Muscle layer of colon (tissue), 2 donors: Measurements from ENCODE around the gene UEVLD.
"Not testable (repeated sequence)": the region's sequence is repeated elsewhere in the genome, so short reads cannot be mapped to it uniquely, and the experiment has no call there.

Source experiments
- H3K27ac ChIP-seq: one replicate; pipeline ENCODE4 v1.7.0; 2013; ENCODE audit warnings: low read depth, mild to moderate bottlenecking, low read length, moderate library complexity
- H3K27me3 ChIP-seq, 2 donors: one replicate each; pipeline ENCODE4 v1.7.0; 2013; ENCODE audit warnings: low read length in 2 of 2, mild to moderate bottlenecking in 2 of 2; ENCODE audit not compliant: insufficient read depth in 2 of 2, control insufficient read depth in 1 of 2
- H3K36me3 ChIP-seq: one replicate; pipeline ENCODE4 v1.7.0; 2013; ENCODE audit warnings: mild to moderate bottlenecking, low read length; ENCODE audit not compliant: insufficient read depth
- H3K4me1 ChIP-seq: one replicate; pipeline ENCODE4 v1.7.0; 2013; ENCODE audit warnings: mild to moderate bottlenecking, low read length; ENCODE audit not compliant: insufficient read depth
- H3K4me3 ChIP-seq, 2 donors: one replicate each; pipeline ENCODE4 v1.7.0; 2013; ENCODE audit warnings: low read length in 2 of 2, low read depth in 1 of 2, mild to moderate bottlenecking in 1 of 2, moderate library complexity in 1 of 2
- H3K9ac ChIP-seq: one replicate; pipeline ENCODE4 v1.7.0; 2013; ENCODE audit warnings: low read length
- H3K9me3 ChIP-seq: one replicate; pipeline ENCODE4 v1.7.0; 2013; ENCODE audit warnings: mild to moderate bottlenecking, low read length
- donor health status: abdominal sarcoma.
- donor health status: Adenocarcinoma of cecum.

The UEVLD gene

DNA sequence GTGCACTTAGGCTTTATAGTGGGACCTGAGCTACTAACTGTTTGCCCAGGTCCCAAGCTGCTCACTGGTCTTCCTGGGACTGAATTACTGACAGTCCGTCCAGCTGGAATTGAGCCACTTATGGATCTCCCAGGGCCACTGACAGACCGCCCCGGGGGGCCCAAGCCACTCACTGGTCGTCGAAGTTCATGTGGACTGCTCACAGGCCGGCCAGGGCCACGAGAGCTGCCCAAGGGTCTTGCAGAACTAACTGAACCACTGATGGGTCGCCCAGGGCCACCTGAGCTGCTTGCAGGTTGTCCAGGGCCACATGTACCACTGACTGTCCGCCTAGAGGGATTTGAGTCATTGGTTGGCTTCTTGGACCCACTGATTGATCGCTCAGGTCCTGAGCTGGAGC is 26.1 kb upstream of the UEVLD start:
- H3K27ac ChIP-seq, result no peak overlapping the region
- no peaks in the 10 kb centered on the region for H3K9me3 ChIP-seq
- H3K4me1 ChIP-seq, result peaks cover 12% of the 10 kb centered on the region
- no peak overlapping the region for H3K4me3 ChIP-seq
- no peak overlapping the region for H3K9ac ChIP-seq
- H3K36me3 ChIP-seq, result peaks cover 39% of the 10 kb centered on the region
- H3K27me3 ChIP-seq, result no peaks in the 10 kb centered on the region

DNA sequence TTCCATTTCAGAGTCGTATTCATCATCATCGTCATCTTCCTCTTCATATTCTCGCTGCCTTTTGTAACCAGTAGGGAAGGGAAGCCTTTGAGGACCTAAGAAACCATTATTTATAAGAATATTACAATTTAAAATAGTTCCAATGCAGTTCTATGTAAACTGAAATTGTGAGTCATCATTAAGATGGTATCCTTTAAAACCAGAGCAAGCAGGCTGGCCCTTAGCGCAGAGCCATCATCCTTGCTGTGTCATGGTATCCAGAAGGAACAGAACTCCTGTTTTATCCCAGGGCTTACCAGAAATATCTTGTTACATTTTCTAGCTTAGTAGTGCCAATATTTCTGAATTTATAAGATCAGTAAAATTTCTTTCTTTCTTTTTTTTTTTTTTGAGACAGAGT is 23.9 kb upstream of the UEVLD start:
- H3K4me3 ChIP-seq, result no peak overlapping the region
- H3K27ac ChIP-seq, result no peak overlapping the region
- H3K9ac ChIP-seq, result no peak overlapping the region
- H3K27me3 ChIP-seq, result no peaks in the 10 kb centered on the region
- H3K36me3 ChIP-seq, result peaks cover 56% of the 10 kb centered on the region
- H3K9me3 ChIP-seq, result no peaks in the 10 kb centered on the region
- H3K4me1 ChIP-seq, result no peaks in the 10 kb centered on the region

DNA sequence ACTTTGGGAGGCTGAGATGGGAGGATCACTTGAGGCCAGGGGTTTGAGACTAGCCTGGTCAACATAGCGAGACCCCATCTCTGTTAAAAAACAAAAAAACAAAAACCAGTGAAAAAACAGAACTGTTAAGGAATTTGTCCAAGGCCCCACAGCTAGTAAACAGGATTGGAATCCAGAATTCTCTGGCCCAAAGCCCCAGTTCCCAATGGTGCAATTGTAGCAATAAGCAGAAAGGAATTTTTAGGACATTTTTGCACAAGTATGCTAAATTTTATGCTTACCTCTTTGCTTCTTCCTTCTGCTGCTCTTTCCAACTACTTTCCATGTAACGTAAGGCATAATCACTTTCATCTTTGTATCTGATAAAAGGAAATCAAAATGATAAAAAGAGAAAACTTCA is 22.7 kb upstream of the UEVLD start:
- H3K27ac ChIP-seq, result no peak overlapping the region
- H3K36me3 ChIP-seq, result peaks cover 57% of the 10 kb centered on the region
- H3K27me3 ChIP-seq, result no peaks in the 10 kb centered on the region
- no peaks in the 10 kb centered on the region for H3K4me1 ChIP-seq
- H3K4me3 ChIP-seq, result no peak overlapping the region
- no peaks in the 10 kb centered on the region for H3K9me3 ChIP-seq
- no peak overlapping the region for H3K9ac ChIP-seq

DNA sequence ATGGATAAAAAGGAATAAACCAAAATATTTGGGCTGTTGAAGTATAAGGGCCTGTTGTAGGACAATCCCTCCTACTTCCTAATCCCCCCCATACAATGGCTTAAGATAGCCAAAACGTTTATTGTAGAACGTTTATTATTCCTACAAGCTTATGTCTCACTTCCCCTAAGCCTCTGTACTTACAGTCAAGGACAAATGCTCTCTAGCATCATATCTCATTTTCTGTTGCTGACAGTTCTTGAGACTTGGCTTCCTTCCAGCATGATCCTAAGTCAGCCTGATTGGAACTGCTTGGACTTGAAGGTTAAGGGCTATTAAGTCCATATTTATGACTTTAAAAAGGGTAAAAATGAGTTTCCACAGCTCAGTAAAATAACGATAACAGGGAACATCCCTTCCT is 19.8 kb upstream of the UEVLD start:
- Histone ChIP-seq H3K9me3 (no peaks in the 10 kb centered on the region), H3K9ac (no peak overlapping the region), H3K36me3 (peaks cover 30% of the 10 kb centered on the region), H3K27me3 (no peaks in the 10 kb centered on the region), H3K4me3 (no peak overlapping the region), H3K4me1 (no peaks in the 10 kb centered on the region), H3K27ac (no peak overlapping the region)

- no peaks in the 10 kb centered on the region for H3K4me1 ChIP-seq
- H3K27ac ChIP-seq, result no peak overlapping the region
- no peak overlapping the region for H3K4me3 ChIP-seq
- H3K27me3 ChIP-seq, result no peaks in the 10 kb centered on the region
- no peaks in the 10 kb centered on the region for H3K9me3 ChIP-seq
- no peak overlapping the region for H3K9ac ChIP-seq
- H3K36me3 ChIP-seq, result peaks cover 9% of the 10 kb centered on the region
Observed at GRCh38 chr11:18600915-18601569, 12.5 kb upstream of the UEVLD start.

DNA sequence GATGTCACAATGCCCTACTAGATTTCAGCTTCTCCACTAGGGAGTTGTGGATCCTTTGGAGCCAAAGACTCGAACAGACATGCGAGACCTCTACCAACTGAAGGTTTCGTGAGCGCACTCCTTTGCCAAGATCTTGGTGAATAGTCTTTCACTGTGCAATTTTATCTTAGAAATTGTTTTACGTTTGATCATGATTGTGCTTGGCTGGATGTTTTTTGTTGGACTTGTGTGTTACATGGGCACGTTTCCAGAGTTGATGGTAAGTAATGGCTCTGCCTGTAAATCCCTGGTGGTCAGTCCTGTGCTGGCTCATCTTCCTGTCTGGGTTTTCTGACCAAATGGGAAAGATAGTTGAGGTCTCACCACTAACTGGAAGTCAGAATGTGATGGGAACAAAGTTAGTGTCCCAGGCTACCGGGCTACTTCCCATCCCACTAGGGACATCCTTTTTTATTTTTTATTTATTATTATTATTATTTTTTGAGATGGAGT is 11.3 kb upstream of the UEVLD start, which contains the start of gene MISFA:
Gene MISFA, plus strand, starts transcription at position 51 of the 492 bp plus-strand sequence. Its CDS starts 140 bp downstream, at position 191.
- Histone ChIP-seq H3K9me3 (no peaks in the 10 kb centered on the region), H3K36me3 (peaks cover 18% of the 10 kb centered on the region), H3K4me1 (no peaks in the 10 kb centered on the region), H3K9ac (no peak within 1 kb of the TSS), H3K27ac (no peak within 1 kb of the TSS), H3K27me3 (no peaks in the 10 kb centered on the region), H3K4me3 (no peak within 1 kb of the TSS)

DNA sequence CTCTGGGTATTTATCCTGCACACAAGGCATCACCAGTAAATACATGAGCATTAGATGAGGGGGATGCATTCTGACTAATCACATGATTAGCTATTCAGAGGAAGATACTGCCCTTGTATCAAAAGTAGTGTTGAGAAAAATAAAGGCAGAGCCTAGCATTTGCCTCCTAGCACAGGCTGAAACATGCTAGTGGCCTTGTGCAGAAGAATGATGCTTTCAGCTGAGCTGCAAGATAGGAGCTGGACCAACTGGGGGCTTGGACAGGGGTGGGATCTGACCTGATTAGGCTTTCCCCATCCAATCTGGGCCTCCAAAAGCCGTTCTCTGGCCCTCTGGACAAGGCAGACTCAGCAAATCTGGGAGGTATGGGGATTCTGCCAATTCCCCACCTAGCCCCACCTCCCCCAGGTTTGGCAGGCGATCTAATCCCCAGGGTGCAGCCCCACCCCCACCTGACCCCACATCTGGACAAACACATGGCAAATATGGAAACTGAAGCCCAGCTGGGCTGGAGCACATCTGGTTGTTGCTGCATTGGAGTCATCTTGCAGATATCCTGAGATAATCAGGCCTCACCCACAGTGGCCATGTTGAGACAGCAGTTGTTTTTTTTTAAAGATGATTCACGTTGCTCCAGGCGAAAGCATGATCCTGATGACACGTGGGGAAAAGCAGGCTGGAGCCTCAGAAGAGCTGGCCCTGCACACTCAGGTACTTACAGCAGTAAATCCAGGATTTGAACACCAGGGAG is 6.6 kb upstream of the UEVLD start:
- Histone ChIP-seq H3K4me3 (no peak overlapping the region), H3K27me3 (no peaks in the 10 kb centered on the region), H3K27ac (no peak overlapping the region), H3K36me3 (peaks cover 18% of the 10 kb centered on the region), H3K4me1 (peaks cover 8% of the 10 kb centered on the region), H3K9ac (no peak overlapping the region), H3K9me3 (no peaks in the 10 kb centered on the region)

DNA sequence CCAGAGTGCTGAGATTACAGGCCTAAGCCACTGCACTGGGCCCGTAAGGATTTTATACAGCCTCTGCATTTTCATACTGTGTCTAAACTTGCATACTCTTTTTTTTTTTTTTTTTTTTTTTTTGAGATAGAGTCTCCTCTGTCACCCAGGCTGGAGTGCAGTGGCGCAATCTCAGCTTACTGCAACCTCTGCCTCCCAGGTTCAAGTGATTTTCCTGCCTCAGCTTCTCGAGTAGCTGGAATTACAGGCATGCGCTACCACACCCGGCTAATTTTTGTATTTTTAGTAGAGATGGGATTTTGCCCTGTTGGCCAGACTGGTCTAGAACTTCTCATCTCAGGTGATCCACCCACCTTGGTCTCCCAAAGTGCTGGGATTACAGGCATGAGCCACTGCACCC is 5.6 kb upstream of the UEVLD start:
- Histone ChIP-seq H3K4me1 (peaks cover 19% of the 10 kb centered on the region), H3K36me3 (peaks cover 18% of the 10 kb centered on the region)
- not testable (repeated sequence) for H3K4me3 ChIP-seq, H3K27ac ChIP-seq, H3K9me3 ChIP-seq, H3K9ac ChIP-seq, H3K27me3 ChIP-seq

- peaks cover 29% of the 10 kb centered on the region for H3K4me1 ChIP-seq
- no peaks in the 10 kb centered on the region for H3K27me3 ChIP-seq
- H3K4me3 ChIP-seq, result no peak overlapping the region
- no peak overlapping the region for H3K27ac ChIP-seq
- H3K9ac ChIP-seq, result no peak overlapping the region
- no peaks in the 10 kb centered on the region for H3K9me3 ChIP-seq
- peaks cover 5% of the 10 kb centered on the region for H3K36me3 ChIP-seq
Observed at GRCh38 chr11:18590571-18590970, 2.0 kb upstream of the UEVLD start.

DNA sequence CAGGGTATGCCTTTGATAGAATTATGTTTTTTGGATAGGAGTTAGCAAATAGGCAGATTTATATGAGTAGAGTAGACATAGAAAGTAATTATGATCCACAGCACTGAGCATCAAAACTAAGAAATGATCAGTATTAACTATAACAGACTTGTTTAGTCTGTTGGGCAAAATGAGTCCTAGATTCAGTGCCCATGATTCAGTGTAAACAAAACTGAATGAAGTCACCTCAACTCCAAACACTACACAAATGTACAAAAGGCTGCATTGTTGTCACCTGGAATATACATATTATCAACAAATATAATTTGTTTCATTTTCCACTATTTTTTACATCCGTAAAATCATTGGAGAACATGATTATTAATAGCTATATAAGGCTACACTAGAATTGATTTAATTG is 6.7 kb downstream of the UEVLD start:
- no peak overlapping the region for H3K9ac ChIP-seq
- H3K36me3 ChIP-seq, result peaks cover 15% of the 10 kb centered on the region
- H3K9me3 ChIP-seq, result no peaks in the 10 kb centered on the region
- H3K27me3 ChIP-seq, result no peaks in the 10 kb centered on the region
- no peaks in the 10 kb centered on the region for H3K4me1 ChIP-seq
- no peak overlapping the region for H3K27ac ChIP-seq
- no peak overlapping the region for H3K4me3 ChIP-seq

DNA sequence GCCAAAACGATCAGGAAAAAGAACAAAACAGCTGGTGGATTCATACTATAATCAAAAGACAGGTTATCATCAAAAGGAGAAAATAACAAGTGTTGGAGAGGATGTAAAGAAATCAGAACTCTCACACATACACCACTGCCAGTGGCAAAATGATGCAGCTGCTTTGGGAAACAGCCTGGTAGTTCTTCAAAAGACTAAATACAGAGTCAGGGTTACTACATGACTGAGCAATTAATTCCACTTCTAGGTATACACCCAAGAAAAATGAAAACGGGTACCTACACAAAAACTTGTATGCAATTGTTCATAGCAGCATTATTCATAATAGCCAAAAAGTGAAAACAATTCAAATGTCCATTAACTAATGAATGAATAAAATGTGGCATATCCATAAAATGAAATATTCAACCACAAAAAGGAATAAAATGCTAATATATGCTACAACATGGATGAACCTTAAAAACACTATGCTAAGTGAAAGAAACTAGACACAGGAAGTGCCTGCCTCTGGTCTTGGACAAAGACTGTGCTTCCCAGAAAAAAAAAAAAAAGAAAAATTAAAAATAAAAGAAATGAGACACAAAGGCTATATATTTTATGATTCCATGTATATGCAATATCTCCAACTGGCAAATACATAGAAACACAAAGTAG is 8.3 kb downstream of the UEVLD start:
- Histone ChIP-seq H3K4me1 (no peaks in the 10 kb centered on the region), H3K9ac (no peak overlapping the region), H3K4me3 (no peak overlapping the region), H3K36me3 (peaks cover 23% of the 10 kb centered on the region), H3K27ac (no peak overlapping the region), H3K9me3 (no peaks in the 10 kb centered on the region), H3K27me3 (no peaks in the 10 kb centered on the region)
